ENCODE results near the gene KRTAP2-2.
"Not testable (repeated sequence)": the region's sequence is repeated elsewhere in the genome, so short reads cannot be mapped to it uniquely, and the experiment has no call there.

KRTAP2-2 gene

GRCh38 chr17:41064301-41064700 is 9.3 kb upstream of the KRTAP2-2 start:
- DNase-seq: no peak

GRCh38 chr17:41063449-41063848 is 8.4 kb upstream of the KRTAP2-2 start:
- no peak for DNase-seq

- DNase-seq: no peak
Observed at GRCh38 chr17:41061964-41062363, 6.9 kb upstream of the KRTAP2-2 start.

- no peak for DNase-seq
Observed at GRCh38 chr17:41060052-41060604, 5.1 kb upstream of the KRTAP2-2 start, which contains the start of gene KRTAP2-3. Gene KRTAP2-3 (minus strand): TSS chr17:41060114. CDS start chr17:41060050, 64 bp downstream.

GRCh38 chr17:41059276-41060051 is 4.4 kb upstream of the KRTAP2-2 start:
- DNase-seq: not testable (repeated sequence)

GRCh38 chr17:41058741-41059140 is 3.7 kb upstream of the KRTAP2-2 start:
- DNase-seq: no peak

- DNase-seq: no peak
Observed at GRCh38 chr17:41057547-41057946, 2.5 kb upstream of the KRTAP2-2 start.

- not testable (repeated sequence) for DNase-seq
Observed at GRCh38 chr17:41054556-41054955, 474 bp downstream of the KRTAP2-2 start.

GRCh38 chr17:41054025-41054424 is 1.0 kb downstream of the KRTAP2-2 start:
- no peak for DNase-seq

- DNase-seq: no peak
Observed at GRCh38 chr17:41052566-41052965, 2.5 kb downstream of the KRTAP2-2 start.

GRCh38 chr17:41049110-41049509 is 5.9 kb downstream of the KRTAP2-2 start:
- DNase-seq: no peak

GRCh38 chr17:41048441-41048840 is 6.6 kb downstream of the KRTAP2-2 start:
- no peak for DNase-seq

GRCh38 chr17:41046735-41047465 is 8.1 kb downstream of the KRTAP2-2 start, which contains the start of gene KRTAP2-1:
Gene KRTAP2-1 (minus strand): TSS chr17:41047316. CDS start chr17:41047267, 49 bp downstream.
- DNase-seq: not testable (repeated sequence)

- DNase-seq: no peak
Observed at GRCh38 chr17:41042953-41043352, 12.1 kb downstream of the KRTAP2-2 start.

- DNase-seq: peak; percentile 47
Observed at GRCh38 chr17:41040783-41041571, 14.1 kb downstream of the KRTAP2-2 start, which contains the start of gene KRTAP1-1. Gene KRTAP1-1 (minus strand): TSS chr17:41041450. CDS start chr17:41041397, 53 bp downstream.

GRCh38 chr17:41037853-41038350 is 17.1 kb downstream of the KRTAP2-2 start:
- no peak for DNase-seq

- DNase-seq: not testable (repeated sequence)
Observed at GRCh38 chr17:41034346-41034935, 20.6 kb downstream of the KRTAP2-2 start, which contains the start of gene KRTAP1-3. Gene KRTAP1-3 (minus strand): TSS chr17:41034874. CDS start chr17:41034821, 53 bp downstream.

GRCh38 chr17:41029633-41030245 is 25.3 kb downstream of the KRTAP2-2 start, which contains the start of gene KRTAP1-4:
Gene KRTAP1-4 (minus strand): TSS chr17:41030195. CDS start chr17:41030078, 117 bp downstream.
- DNase-seq: no peak

- peak; percentile 23 for DNase-seq
Observed at GRCh38 chr17:41026715-41027471, 28.1 kb downstream of the KRTAP2-2 start, which contains the start of gene KRTAP1-5. Gene KRTAP1-5 (minus strand): TSS chr17:41027208. CDS start chr17:41027155, 53 bp downstream.

- no peak for DNase-seq
Observed at GRCh38 chr17:41024697-41025096, 30.3 kb downstream of the KRTAP2-2 start.
